AG04450 (cell line): Measurements from ENCODE around the gene AIFM3. TPM values are rescaled to one million over a fixed set of nuclear protein-coding genes. Genes with fewer than 3 reads are reported as not detected.

ENCODE experiments used
- CTCF ChIA-PET: fragments of 300-600, 350-600 bp; formaldehyde crosslinking; extraction: SDS; loops from one replicate; lab custom pipeline; 2022; ENCODE audit warnings: antibody characterized with exemption, inconsistent platforms; lab: Charles Lee
- POLR2A ChIA-PET: fragments of 350-600 bp; formaldehyde crosslinking; extraction: SDS; loops from one replicate; lab custom pipeline; 2021; ENCODE audit warnings: antibody characterized with exemption, inconsistent platforms; lab: Yijun Ruan, JAX
- DNase-seq: peaks from one replicate; pipeline ENCODE4 v3.0.0-alpha.2; 2011; ENCODE audit warnings: low read depth, low spot score
- H3K27ac ChIP-seq: one replicate; pipeline ENCODE4 v1.5.1; 2012; ENCODE audit warnings: low read depth, low read length, control low read depth
- H3K27me3 ChIP-seq: one replicate; pipeline ENCODE4 v1.6.0; 2012; ENCODE audit warnings: low read length; ENCODE audit not compliant: control insufficient read depth, insufficient read depth
- H3K4me3 ChIP-seq: 2 replicates; pipeline ENCODE4 v1.5.1; 2011; ENCODE audit warnings: mild to moderate bottlenecking, low read depth, low read length, control low read depth
- H3K9me3 ChIP-seq: 2 replicates; pipeline ENCODE4 v1.5.1; 2012; ENCODE audit warnings: low read length; ENCODE audit not compliant: control insufficient read depth, insufficient read depth
- CTCF ChIP-seq: IDR thresholded peaks from 2 replicates; pipeline ENCODE4 v1.5.1; 2011; ENCODE audit warnings: low read depth, low read length, control low read depth, inconsistent platforms
- polyA plus RNA-seq: library from polyadenylated mRNA; depleted of rRNA; stranded (reverse); fragments of >200 nt; gene quantifications from 2 replicates; pipeline ENCODE4 v1.2.3, GENCODE V29; 2011

The AIFM3 gene
- polyA plus RNA-seq, 1 experiment, result 0.15 TPM

GRCh38 chr22:20972933-20973577, 6.0 kb downstream of the AIFM3 start:
- Histone ChIP-seq H3K27me3 (peaks cover 2% of the 10 kb centered on the region), H3K4me3 (no peak overlapping the region), H3K27ac (no peak overlapping the region), H3K9me3 (peaks cover 5% of the 10 kb centered on the region; the same call in 1 of the 2 replicates)
- TF ChIP-seq CTCF, result no peak
- CTCF ChIA-PET, result interaction anchor here (0.6 to 1.8 kb wide), 2 partner anchors 8 to 130 kb away, joined by 3 to 4 read pairs; no protein-coding TSS in a partner anchor
- POLR2A ChIA-PET, result interaction anchor here (0.6 to 3.5 kb wide), 2 partner anchors 9 to 31 kb away, joined by 3 to 21 read pairs; partner anchors contain the start of gene LZTR1
- DNase-seq, result no peak

GRCh38 chr22:20973634-20974286, 6.7 kb downstream of the AIFM3 start:
- Histone ChIP-seq H3K9me3 (peaks cover 11% of the 10 kb centered on the region), H3K27me3 (peaks cover 2% of the 10 kb centered on the region), H3K27ac (no peak overlapping the region), H3K4me3 (no peak overlapping the region)
- ChIA-PET POLR2A (interaction anchor here (0.6 to 3.5 kb wide), 3 partner anchors 8 to 31 kb away, joined by 3 to 21 read pairs (median 4); partner anchors contain the start of gene LZTR1), CTCF (no interaction called here)
- no peak for TF ChIP-seq CTCF
- DNase-seq, result no peak

- DNase-seq, result no peak
- TF ChIP-seq CTCF, result no peak
- Histone ChIP-seq H3K27ac (no peak overlapping the region), H3K9me3 (peaks cover 16% of the 10 kb centered on the region), H3K27me3 (peaks cover 2% of the 10 kb centered on the region), H3K4me3 (no peak overlapping the region)
- CTCF ChIA-PET, result no interaction called here
- POLR2A ChIA-PET, result interaction anchor here (0.8 kb wide), 1 partner anchor 11 kb away, joined by 4 read pairs; no protein-coding TSS in a partner anchor
Observed at GRCh38 chr22:20974336-20974955, 7.4 kb downstream of the AIFM3 start.

GRCh38 chr22:20975541-20976290, 8.7 kb downstream of the AIFM3 start:
- no peak for TF ChIP-seq CTCF
- no peak for DNase-seq

More at GRCh38 chr22:20975541-20976290, 8.7 kb downstream of the AIFM3 start:
- CTCF ChIA-PET, result no interaction called here
- Histone ChIP-seq H3K27ac (no peak overlapping the region), H3K27me3 (peaks cover 2% of the 10 kb centered on the region), H3K9me3 (peaks cover 16% of the 10 kb centered on the region), H3K4me3 (no peak overlapping the region)
- POLR2A ChIA-PET, result no interaction called here
